GM12878 (cell line): Measurements from ENCODE around the gene CSH1.

Experiments
- POLR2AphosphoS5 ChIP-seq: IDR thresholded peaks from 2 replicates; pipeline ENCODE4 v1.6.1; 2011; ENCODE audit warnings: mild to moderate bottlenecking, low read length, inconsistent platforms
- SRF ChIP-seq, 2 experiments: IDR thresholded peaks; 2 replicates each; pipeline ENCODE4 v1.6.1; 2011; ENCODE audit warnings: low read depth in 2 of 2, low read length in 2 of 2, mild to moderate bottlenecking in 1 of 2, moderate library complexity in 1 of 2
- TF ChIP-seq, protein P1 (sequence below), 3 experiments: IDR thresholded peaks in 2 of 3; conservative IDR thresholded peaks in 1 of 3; 2 replicates each; pipeline ENCODE4 v1.5.1; 2011; ENCODE audit warnings: low read depth in 3 of 3, low read length in 3 of 3, mild to moderate bottlenecking in 3 of 3, control low read depth in 2 of 3, moderate library complexity in 2 of 3, inconsistent platforms in 1 of 3, mixed read lengths in 1 of 3; ENCODE audit not compliant: control insufficient read depth in 2 of 3, insufficient read depth in 1 of 3; ENCODE audit errors: extremely low read depth in 1 of 3

DNA sequence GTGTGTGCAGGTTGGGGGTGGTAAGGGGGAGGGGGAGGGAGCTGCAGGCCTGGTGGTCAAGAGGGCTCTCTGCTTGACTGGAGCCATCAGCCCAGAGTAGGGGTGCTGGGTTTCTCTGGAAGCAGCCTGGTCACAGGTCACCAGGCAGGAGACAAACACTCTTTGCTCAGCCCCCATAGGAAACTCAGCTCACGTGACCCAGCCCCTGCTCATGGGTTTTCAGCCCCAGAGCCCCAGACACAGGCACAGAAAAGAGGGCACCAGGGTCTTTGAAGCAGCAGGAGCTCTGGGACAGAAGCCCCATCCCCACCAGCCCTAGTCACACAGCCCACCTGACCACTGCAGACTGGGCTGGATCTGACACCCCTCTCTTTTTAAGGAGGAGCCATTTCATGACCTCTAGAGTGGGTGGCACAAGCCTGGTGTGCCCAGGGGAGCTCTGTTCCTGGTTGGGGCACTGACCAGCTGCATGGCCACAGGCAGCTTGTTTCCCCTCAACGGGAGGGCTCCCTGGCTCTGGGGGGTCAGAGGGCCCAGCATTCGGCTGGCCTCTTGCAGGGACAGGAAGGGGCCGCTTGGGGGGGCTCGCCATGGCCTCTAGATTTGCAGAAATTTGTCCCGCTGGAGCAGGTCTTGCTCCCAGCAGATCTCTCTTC lies 49.5 kb upstream of the CSH1 start:
- TF ChIP-seq, protein P1, sequence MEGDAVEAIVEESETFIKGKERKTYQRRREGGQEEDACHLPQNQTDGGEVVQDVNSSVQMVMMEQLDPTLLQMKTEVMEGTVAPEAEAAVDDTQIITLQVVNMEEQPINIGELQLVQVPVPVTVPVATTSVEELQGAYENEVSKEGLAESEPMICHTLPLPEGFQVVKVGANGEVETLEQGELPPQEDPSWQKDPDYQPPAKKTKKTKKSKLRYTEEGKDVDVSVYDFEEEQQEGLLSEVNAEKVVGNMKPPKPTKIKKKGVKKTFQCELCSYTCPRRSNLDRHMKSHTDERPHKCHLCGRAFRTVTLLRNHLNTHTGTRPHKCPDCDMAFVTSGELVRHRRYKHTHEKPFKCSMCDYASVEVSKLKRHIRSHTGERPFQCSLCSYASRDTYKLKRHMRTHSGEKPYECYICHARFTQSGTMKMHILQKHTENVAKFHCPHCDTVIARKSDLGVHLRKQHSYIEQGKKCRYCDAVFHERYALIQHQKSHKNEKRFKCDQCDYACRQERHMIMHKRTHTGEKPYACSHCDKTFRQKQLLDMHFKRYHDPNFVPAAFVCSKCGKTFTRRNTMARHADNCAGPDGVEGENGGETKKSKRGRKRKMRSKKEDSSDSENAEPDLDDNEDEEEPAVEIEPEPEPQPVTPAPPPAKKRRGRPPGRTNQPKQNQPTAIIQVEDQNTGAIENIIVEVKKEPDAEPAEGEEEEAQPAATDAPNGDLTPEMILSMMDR (IDR thresholded peaks at IDR 0.05 in 2 of 3, conservative IDR thresholded peaks at IDR 0.05 in 1 of 3; ENCODE audit: control insufficient read depth in 2 of 3, extremely low read depth in 1 of 3, insufficient read depth in 1 of 3, low read depth in 3 of 3, low read length in 3 of 3): peak in 1 of 3 experiments; percentile 18; a peak in 1 of 6 replicates
- TF ChIP-seq SRF (IDR thresholded peaks at IDR 0.05; ENCODE audit: low read depth in 2 of 2, low read length in 2 of 2): no peak
- TF ChIP-seq POLR2AphosphoS5: no peak
